Measurements from ENCODE around the gene ARL3.
A peak's percentile ranks its signal among the peaks of the same experiment; 100 is the strongest.
"Not testable (repeated sequence)": the region's sequence is repeated elsewhere in the genome, so short reads cannot be mapped to it uniquely, and the experiment has no call there.

Gene ARL3, protein sequence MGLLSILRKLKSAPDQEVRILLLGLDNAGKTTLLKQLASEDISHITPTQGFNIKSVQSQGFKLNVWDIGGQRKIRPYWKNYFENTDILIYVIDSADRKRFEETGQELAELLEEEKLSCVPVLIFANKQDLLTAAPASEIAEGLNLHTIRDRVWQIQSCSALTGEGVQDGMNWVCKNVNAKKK

DNA sequence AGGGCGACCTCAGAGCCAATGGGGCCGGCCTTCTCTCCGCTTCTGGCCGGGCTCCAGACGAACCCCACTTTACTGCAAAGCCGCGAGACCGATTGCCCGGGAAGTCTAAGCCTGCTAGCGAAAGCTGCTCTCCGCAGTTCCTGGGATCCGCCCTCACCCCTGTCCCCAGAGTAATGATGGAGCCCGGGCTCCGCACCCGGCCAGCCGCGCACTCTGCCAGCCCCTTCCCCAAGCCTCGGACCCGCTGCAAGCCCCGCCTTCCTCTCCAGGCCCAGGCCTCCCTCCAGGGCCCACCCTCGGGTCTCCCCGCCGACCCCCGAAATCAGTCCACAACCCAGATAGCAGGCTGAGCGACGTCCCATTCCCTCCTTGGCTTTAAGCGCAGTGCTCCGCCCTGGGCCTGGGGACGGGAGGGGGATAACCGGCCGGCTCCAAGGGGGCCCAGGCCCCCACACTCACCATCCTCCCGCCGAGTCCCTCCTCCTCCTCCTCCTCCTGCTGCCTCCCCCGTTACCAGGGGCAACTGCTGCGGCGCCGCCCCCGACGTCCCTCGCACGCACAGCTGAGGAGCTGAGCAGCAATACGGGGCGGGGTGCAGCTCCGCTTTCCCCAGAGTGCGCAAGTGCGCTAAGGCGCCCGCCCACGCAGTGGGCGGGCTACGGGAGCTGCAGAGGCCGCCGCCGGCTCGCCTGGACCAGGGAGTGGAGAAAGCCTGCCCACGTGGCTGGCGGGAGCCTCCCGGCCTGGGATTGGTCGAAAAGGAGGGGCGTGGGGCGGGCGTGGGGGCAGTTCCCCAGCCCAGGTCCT lies at the start of gene ARL3:
ARL3 (minus strand) TSS at position 584 of the 807 bp plus-strand sequence; CDS start at position 462, 122 bp downstream.
- DNase-seq = peak; percentile 90

DNA sequence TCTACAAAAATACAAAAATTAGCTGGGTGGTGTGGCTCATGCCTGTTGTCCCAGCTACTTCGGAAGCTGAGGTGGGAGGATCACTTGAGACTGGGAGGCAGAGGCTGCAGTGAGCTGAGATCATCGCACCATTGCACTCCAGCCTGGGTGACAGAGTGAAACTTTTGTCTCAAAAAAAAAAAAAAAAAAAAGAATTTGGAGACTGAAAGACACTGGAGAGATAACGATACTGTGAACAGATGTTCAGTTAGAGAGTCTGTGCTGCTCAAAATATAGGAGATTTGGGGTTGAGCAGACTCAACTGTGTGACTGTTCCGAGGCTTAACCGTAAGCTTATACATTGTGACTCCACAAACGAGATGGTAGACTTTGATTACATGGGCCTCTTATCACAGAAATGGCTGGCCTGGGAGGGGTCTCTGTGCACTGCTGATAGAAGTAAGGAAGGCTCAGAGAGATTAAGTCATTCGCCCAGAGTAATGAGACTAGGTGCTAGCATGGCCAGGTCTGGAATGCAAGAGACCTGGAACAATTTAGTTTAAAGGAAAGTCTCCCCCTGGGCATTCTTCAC lies 48.9 kb upstream of the ARL3 start:
- no peak for DNase-seq

DNA sequence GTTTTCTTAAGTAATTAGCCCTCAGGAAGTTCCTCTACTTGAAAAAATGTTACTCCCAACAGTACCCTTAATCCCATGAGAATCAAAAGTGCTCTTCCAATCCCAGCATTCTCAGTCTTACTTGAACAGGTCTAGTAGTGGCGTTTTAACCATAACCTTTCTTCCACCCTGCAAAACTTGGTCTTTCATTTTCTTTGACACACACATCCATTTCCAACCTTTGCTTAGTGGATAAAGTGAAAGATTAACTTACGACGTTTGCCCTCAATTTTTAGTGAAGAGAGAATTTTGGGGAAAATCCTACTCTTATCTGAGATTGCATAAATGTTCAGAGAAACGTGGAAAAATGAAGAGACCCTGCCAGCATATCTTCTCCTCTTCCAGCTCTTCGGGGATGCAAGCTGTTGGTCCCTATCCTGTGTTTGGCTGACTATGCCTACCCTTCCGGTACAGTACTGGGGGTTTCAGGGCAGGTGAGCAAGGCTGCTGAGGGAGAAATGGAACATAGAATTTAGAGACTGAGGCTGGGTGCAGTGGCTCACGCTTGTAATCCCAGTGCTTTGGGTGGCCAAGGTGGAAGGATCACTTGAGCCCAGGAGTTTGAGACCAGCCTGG lies 48.3 kb upstream of the ARL3 start:
- no peak for DNase-seq

DNA sequence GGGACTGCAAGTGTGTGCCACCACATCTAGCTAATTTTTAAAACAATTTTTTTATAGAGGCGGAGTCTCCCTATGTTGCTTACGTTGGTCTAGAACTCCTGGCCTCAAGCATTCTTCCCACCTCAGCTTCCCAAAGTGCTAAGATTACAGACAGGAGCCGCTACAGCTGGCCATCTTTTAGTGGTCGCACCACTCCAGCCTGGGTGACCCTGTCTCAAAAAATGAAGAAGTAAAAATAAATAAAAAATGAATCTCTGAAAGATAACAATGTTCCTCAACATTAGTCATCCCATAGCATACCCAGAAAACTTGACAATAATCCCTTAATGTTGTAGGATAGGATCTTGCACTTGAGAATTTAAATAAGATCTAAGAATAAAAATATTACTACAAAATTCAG lies 47.8 kb upstream of the ARL3 start:
- no peak for DNase-seq

DNA sequence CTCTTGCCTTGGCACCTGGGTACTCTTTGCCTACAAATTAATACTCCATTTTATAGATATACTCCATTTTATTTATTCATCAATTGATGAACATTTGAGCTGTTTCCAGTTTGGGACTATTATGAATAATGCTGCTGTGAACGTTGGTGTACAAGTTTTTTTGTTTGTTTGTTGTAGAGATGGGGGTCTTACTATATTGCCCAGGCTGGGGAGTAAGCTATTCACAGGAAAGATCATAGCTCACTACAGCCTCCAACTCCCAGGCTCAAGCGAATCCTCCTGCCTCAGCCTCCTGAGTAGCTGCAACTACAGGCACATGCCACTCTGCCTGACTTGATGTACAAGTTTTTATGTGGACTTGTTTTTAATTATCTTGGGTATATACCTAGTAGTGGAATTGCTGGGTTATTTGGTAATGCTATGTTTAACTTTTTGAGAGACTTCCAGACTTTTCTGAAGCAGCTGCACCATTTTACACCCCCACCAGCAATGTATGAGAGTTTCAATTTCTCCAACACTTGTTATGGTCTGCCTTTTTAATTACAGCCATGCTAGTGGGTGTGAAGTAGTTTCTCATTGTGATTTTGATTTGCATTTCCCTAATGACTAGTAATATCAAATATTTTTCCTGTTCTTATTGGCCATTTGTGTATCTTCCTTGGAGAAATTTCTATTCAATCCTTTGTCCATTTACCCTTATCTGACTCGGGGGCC lies 45.5 kb upstream of the ARL3 start:
- no peak for DNase-seq

DNA sequence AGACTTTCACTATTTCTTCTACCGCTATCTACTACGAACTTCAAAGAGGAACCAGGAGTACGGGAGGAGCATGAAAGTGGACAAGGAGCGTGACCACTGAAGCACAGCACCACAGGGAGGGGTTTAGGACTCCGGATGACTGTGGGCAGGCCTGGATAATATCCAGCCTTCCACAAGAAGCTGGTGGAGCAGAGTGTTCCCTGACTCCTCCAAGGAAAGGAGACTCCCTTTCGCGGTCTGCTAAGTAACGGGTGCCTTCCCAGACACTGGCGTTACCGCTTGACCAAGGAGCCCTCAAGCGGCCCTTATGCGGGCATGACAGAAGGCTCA lies 44.7 kb upstream of the ARL3 start:
- not testable (repeated sequence) for DNase-seq

DNA sequence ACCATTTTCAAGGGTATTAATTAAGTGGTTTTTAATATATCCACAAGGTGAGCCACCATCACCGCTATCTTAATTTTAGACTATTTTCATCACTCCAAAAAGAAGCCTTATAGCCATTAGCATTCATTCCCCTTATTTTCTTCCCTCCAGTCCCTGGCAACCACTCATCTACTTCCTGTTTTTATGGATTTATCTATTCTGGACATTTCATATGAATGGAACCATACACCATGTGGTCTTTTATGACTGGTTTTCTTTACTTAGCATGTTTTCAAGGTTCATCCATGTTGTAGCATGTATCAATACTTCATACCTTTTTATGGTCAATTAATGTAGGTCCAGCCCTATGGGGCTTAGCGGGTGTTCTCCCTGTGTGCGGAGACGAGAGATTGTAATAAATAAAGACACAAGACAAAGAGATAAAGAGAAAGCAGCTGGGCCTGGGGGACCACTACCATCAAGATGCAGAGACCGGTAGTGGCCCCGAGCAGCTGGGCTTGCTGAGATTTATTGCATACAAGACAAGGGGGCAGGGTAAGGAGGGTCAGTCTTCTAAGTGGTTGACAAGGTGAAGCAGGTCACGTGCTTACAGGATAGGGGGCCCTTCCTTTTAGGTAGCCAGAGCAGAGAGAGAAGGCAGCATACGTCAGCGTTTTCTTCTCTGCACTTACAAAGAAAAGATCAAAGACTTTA lies 44.2 kb upstream of the ARL3 start:
- DNase-seq = no peak

DNA sequence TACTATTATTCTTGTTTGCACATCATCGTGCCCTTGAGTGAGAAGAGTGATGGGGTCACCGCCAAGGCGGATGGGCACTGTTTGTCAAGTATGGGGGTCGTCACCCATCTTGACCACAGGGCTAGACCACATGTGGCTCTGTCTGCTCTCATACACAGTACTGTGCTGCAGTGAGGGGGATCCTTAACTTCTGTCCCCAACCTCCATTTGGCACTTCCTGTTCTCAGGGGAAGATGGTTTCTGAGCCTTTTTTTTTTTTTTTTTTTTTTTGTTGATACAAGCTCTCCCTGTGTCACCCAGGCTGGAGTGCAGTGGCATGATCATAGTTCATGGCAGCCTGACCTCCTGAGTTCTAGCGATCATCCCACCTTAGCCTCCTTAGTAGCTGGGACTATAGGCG lies 43.1 kb upstream of the ARL3 start:
- DNase-seq = no peak

DNA sequence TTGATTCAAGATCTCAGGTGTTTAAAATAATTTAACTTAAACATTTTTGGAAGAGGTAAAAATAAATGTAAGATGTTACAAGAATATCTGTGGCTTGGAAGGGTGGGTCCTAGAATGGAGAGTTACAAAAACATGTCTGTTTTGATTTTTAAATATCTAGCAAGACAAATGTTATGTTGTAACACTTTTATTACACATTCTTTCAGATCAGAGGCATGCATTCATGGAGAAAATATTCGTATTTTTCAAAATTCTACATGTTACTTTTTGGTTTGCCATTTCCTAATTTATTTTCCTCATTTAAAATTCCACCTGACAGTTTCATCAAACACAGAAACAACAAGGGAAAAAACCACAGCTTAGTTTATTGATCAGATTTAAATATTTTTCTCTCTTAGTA lies 39.5 kb upstream of the ARL3 start:
- DNase-seq = no peak

DNA sequence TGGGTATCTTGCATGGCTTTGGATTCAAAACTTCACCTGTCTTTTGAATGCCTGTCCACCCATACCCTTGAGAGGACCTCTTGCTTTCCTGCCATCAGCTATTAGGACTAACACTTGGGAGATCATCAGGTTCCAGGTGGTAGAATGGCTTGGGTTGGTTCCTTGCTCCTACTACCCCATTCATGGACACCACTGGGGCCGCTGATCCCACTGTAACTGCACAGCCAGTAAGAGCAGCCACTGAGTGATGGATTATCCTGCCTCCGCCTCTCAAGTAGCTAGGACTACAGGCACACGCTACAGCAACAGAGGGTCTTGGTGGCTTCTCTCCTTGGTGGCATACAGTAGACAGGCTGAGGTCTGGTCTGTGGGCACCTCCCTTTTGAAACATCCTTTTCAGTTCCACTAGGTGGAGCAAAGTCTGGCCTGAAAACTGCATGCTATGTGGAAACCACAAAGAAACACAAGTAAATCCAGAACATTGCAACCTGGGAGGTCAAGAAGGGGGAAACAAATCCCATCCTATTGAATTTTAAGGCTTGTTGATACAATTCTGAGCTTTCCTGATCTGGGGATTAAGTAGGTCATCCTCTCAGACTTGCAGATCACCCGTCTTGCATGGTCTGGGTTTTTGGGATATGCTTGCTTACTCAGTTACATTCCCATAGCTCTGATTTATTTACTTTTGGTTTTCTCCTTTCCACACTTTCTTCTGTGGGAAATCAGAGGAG lies 38.9 kb upstream of the ARL3 start:
- DNase-seq = no peak

DNA sequence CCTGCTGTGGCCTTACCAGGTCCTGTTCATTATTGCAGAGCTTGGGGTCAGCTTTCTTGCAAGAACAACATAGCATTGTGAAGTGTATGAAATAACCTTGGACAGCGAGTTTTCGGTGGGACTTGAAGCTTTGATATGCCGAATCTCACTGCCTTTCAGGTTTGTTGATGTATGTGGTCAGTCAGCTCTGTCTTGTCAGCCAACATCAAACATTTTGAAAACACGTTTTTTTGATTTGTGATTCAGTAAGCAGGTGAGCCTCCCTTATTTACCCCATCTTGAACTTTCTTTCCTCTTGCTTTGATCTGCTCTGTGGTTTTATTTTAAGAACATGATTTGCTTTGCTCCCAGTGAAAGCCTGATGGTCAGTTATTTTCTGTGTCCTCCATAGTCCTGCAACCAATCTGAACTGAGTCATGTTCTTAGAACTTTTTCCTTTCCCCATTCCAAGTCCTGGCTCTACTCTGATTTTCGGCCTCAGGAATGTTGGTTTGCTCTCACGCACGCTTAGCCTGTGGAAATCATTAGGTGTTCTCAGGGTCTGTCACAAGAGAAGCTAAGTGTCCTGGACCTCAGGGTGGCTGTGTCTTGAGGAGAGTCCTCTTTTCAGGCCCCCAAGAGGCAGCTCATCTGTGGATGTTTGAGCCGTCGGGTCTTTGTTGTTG lies 38.2 kb upstream of the ARL3 start:
- DNase-seq = no peak

DNA sequence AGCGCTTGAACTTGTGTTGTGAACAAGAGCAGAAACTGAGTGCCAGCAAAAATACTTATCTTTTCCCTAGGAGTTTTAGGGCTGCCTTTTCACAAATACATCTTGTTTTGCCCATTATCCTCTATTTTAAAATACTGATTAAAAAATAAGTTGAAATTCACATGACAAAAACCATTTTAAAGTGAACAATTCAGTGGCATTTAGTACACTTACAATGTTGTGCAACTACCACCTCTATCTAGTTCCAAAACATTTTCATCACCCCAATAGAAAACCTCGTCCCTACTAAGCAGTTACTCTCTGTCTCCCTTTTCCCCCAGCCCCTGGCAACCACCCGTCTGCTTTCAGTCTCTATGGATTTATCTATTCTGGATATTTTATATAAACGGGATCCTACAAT lies 31.0 kb upstream of the ARL3 start:
- no peak for DNase-seq

DNA sequence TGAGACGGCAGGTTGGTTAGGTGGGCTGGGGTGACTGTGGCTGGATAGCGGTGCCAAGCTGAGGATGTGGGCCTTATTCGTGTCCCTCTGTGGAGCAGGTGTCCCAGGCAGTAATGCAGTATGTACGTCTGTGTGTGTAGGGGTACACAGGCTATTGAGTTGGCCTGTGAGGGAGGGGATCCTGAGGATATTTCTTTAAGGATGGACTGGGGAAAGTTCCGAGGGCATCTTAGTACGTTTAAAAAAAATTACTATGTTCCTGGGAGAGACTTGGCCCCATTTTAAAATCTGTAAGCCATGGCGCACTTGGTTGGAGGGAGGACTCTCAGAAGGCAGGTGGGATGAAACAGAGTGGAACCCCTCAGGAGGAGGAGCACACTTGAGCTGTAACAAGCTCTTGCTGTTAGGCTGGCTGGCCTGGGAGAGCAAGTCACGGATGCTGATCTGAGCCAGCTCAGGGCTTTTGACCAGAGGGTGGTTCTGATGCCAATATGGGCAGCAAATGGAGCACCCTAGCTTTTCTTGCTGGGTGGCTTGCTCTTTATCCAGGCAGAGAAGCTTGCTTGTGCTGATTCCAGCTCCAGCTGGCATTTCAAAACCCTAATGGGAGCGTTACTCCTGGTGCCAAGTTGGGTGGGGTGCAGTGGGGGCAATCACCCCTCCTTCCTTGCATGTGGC lies 30.3 kb upstream of the ARL3 start:
- DNase-seq = no peak

DNA sequence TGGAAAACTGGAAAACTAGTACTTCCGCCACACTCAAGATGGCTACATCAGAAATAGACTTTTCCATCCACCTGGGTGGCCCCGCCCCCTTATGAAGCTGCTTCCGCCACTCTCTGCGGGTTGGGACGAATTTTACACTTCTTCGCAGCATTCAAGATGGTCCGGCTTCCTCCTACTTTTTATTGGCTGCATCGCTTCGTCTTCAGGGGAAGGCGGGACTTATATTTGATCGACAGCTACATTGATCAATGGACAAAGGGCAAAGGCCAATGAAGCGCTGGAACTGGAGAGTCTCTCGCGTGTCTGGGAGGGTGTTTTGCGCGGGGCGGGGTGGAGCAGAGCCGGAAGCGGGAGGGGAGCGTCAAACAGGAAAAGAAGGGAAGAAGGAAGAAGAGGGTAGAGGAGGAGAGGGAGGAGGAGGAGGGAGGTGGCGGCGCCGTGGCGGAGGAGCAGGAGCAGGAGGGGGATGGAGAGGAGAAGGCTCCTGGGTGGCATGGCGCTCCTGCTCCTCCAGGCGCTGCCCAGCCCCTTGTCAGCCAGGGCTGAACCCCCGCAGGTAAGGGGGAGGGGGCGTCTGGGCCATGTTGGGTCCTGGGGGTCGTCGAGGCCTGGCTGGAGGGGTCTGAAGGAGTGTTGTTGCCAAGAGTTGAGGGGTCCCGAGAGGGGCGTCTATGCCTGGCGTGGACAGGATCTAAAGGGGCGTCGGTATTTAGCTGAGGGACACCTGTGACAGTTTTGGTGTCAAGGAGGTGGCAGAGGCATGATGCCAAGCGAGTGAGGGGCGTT lies 29.6 kb upstream of the ARL3 start, which contains the start of gene WBP1L:
WBP1L (plus strand) TSS at position 361 of the 786 bp plus-strand sequence; CDS start at position 467, 106 bp downstream.
- peak; percentile 95 for DNase-seq

DNA sequence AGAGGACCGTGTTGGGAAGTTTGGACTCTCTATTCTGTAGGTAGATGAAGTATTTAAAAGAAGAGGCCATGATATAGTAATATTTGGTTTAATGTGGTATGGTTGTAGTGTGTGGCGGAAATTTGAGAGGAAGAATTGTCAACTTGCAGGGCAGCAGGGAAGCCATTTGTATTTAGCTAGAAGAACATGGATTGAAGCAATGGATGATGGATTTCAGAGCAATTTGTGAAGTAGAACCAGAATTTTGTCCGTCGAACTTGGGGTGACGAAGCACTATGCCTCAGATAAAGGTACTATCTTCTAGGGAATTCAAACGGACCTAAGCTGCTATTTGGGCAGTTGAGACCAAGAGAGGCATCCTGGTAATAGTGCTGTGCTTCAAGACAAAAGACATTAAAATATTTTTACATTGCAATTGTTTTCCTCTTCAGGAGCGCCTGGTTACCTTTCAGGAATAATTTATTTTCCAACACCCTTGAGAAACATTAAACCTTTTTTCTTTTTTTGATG lies 28.9 kb upstream of the ARL3 start:
- no peak for DNase-seq

DNA sequence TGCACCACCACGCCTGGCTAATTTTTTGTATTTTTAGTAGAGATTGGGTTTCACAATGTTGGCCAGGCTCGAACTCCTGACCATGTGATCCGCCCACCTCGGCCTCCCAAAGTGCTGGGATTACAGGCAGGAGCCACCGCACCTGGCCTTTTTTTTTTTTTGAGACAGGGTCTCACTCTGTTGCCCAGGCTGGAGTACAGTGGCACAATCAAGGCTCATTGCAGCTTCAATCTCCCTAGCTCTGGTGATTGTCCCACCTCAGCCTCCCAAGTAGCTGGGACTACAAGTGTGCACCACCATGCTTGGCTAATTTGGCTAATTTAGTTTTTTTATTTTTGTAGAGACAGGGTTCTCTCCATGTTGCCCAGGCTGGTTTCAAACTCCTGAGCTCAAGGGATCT lies 28.1 kb upstream of the ARL3 start:
- not testable (repeated sequence) for DNase-seq

DNA sequence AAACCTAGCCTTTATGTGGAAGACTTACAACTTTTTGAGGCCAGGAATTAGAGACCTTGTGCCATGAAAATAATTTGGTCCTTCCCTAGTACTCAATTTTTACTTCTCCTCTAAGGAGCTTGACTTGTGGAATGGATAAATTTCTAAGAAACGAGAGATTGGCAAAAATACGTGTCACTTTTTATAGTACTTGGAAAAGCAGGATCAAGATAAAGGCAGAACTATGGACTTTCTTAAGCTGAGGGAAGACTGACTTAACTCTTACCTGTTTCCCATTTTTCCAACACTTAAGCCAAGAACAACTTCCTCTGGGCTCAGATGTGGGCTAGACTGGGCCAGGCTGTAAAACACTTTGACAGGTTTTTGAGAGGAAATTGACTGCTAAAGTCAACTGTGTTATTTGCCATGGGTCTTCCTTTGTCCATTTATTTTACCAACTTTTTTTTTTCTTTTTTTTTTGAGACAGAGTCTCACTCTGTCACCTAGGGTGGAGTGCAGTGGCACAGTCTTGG lies 27.6 kb upstream of the ARL3 start:
- no peak for DNase-seq

DNA sequence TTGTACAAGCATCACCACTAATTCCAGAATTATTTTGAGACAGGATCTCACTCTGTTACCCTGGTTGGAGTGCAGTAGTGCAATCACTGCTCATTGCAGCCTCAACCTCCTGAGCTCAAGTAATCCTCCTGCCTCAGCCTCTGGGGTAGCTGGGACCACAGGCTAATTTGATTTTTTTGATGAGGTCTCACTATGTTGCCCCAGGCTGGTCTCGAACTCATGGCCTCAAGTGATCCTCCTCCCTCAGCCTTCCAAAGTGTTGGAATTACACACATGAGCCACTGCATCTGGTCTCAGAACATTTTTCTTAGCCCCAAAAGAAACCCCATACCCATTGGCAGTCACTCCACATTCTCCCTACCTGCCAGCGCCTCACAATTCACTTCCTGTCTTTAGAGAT lies 26.0 kb upstream of the ARL3 start:
- no peak for DNase-seq

DNA sequence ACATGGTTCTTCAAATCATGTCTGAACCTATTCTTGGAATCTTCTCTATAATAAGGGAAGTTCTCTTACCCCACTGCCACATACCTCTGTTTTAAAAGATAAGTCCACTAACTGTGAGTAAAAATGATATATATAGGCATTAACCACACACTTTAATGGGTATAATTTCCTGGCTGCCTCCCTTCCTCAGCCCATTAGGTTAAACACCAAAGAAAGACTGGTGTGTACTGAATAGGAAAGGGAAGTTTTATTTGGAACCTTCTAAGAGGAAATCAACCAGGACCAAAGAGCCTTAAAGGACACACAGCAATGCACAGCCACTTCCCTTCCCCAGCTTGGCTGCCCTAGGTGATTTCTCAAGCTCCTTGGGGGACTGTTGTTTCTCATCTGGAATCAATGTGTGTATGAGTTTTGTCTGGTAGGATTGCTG lies 24.5 kb upstream of the ARL3 start:
- no peak for DNase-seq

Data from NCI-H446 treated with DMSO at 0.1 percent for 48 hours (cell line).